Measurements from ENCODE around the gene ACP7.
"Not testable (repeated sequence)": the region's sequence is repeated elsewhere in the genome, so short reads cannot be mapped to it uniquely, and the experiment has no call there.

DNA sequence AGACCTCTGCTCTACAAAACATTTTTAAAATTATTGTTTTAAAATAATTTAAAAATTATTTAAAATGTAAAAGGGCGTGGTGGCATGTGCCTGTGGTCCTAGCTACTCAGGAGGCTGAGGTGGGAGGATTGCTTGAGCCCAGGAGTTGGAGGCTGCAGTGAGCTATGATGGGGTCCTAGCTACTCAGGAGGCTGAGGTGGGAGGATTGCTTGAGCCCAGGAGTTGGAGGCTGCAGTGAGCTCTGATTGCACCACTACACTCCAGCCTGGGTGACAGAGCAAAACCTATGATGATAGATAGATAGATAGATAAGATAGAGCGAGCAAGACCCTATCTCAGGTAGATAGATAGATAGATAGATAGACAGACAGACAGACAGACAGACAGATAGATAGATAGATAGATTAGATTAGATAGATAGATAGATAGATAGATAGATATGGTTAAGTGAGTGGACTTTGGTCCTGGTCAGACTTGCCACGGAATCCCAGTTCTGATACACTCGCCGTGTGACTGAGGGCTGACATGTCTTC lies 59.7 kb downstream of the ACP7 start:
- TF ChIP-seq, protein P1, sequence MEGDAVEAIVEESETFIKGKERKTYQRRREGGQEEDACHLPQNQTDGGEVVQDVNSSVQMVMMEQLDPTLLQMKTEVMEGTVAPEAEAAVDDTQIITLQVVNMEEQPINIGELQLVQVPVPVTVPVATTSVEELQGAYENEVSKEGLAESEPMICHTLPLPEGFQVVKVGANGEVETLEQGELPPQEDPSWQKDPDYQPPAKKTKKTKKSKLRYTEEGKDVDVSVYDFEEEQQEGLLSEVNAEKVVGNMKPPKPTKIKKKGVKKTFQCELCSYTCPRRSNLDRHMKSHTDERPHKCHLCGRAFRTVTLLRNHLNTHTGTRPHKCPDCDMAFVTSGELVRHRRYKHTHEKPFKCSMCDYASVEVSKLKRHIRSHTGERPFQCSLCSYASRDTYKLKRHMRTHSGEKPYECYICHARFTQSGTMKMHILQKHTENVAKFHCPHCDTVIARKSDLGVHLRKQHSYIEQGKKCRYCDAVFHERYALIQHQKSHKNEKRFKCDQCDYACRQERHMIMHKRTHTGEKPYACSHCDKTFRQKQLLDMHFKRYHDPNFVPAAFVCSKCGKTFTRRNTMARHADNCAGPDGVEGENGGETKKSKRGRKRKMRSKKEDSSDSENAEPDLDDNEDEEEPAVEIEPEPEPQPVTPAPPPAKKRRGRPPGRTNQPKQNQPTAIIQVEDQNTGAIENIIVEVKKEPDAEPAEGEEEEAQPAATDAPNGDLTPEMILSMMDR (IDR thresholded peaks at IDR 0.05) = not testable (repeated sequence)
- not testable (repeated sequence) for TF ChIP-seq POLR2A (IDR thresholded peaks at IDR 0.05)

All from adrenal gland (tissue), 5 donors.